GM23338 (cell line): ENCODE data around the gene BCR. TPM values are rescaled to one million over a fixed set of nuclear protein-coding genes. Genes with fewer than 3 reads are reported as not detected.

ENCODE experiments used
- CTCF ChIP-seq, 2 experiments: fragments of 200-600 bp in 1 of 2; sonication (generic) in 1 of 2; conservative IDR thresholded peaks; 2 replicates each; pipeline versions ENCODE4 v1.5.1 to v1.6.1; 2016 to 2017; ENCODE audit warnings: antibody characterized with exemption in 2 of 2, low read depth in 2 of 2, mild to moderate bottlenecking in 2 of 2, moderate library complexity in 1 of 2
- EZH2 ChIP-seq: fragments of 200-600 bp; sonication (generic); IDR thresholded peaks from one replicate; pipeline ENCODE4 v1.8.0; 2017; ENCODE audit warnings: antibody characterized with exemption, mild to moderate bottlenecking, low read depth; ENCODE audit not compliant: unreplicated experiment
- EZH2phosphoT487 ChIP-seq: fragments of 200-600 bp; sonication (generic); IDR thresholded peaks from one replicate; pipeline ENCODE4 v1.8.1; 2018; ENCODE audit warnings: antibody characterized with exemption; ENCODE audit not compliant: unreplicated experiment
- JUNB ChIP-seq: IDR thresholded peaks from one replicate; pipeline ENCODE4 v1.6.1; 2016; ENCODE audit warnings: antibody characterized with exemption; ENCODE audit not compliant: unreplicated experiment
- NANOG ChIP-seq: IDR thresholded peaks from 2 replicates; pipeline ENCODE4 v1.6.1; 2016; ENCODE audit warnings: antibody characterized with exemption, borderline replicate concordance
- POLR2AphosphoS5 ChIP-seq: IDR thresholded peaks from 2 replicates; pipeline ENCODE4 v1.6.1; 2016; ENCODE audit warnings: antibody characterized with exemption, low read depth
- ZNF114 ChIP-seq: fragments of 250-450 bp; sonication (Bioruptor Pico); IDR thresholded peaks from 2 replicates; pipeline ENCODE4 v1.5.0; 2020; ENCODE audit warnings: mild to moderate bottlenecking, moderate library complexity
- ZNF331 ChIP-seq: fragments of 250-450 bp; sonication (Bioruptor Pico); IDR thresholded peaks from 2 replicates; pipeline ENCODE4 v1.5.0; 2020; ENCODE audit warnings: low read depth, mild to moderate bottlenecking, moderate library complexity
- ZNF462 ChIP-seq: fragments of 250-450 bp; sonication (Bioruptor Pico); IDR thresholded peaks from 2 replicates; pipeline ENCODE4 v1.5.0; 2020; ENCODE audit warnings: mild to moderate bottlenecking, moderate library complexity
- polyA plus RNA-seq: library from polyadenylated mRNA; unstranded; fragments of >200 nt; fragmentation: Nextera tagmentation; extraction: Ambion mirVana; gene quantifications from 2 replicates; pipeline ENCODE4 v1.2.1, GENCODE V29; 2016
- total RNA-seq: library from RNA; depleted of rRNA; stranded (reverse); fragments of >200 nt; shearing (Covaris generic); gene quantifications from 2 replicates; pipeline ENCODE4 v1.2.3, GENCODE V29; 2014
- TF ChIP-seq, protein P1 (sequence below): IDR thresholded peaks from 2 replicates; pipeline ENCODE4 v1.6.1; 2016; ENCODE audit warnings: antibody characterized with exemption

BCR gene
- total and polyA plus RNA-seq, 2 experiments from 2014 or later, result 17.7 to 121 TPM

DNA sequence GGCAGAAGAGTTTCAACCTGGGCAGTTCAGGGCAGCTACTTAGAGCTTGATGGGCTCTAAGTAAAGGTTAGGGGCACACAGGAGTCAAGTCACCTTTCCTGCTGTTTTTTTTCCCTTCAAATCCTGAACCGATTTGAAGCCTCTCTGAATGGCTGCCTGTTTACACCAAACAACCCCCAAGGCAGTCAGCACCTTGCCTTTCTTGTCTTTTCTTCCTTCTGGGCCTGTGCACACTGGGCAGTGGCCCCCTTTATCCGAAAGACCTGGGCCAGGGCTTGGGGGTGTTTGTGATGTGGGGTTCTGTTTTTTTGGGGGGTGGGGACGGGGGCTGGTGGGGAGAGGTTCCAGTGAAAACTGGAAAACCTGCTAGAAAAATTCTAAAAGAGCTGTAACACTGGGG, 42.8 kb upstream of the BCR start (continued):
- TF ChIP-seq ZNF462 (CRISPR knock-in tag) (no peak), JUNB (no peak), EZH2phosphoT487 (no peak), ZNF331 (CRISPR knock-in tag) (no peak), NANOG (no peak), EZH2 (no peak), ZNF114 (CRISPR knock-in tag) (no peak), POLR2AphosphoS5 (no peak), CTCF (conservative IDR thresholded peaks at IDR 0.05; ENCODE audit: low read depth in 2 of 2) (no peak)
- TF ChIP-seq, protein P1, sequence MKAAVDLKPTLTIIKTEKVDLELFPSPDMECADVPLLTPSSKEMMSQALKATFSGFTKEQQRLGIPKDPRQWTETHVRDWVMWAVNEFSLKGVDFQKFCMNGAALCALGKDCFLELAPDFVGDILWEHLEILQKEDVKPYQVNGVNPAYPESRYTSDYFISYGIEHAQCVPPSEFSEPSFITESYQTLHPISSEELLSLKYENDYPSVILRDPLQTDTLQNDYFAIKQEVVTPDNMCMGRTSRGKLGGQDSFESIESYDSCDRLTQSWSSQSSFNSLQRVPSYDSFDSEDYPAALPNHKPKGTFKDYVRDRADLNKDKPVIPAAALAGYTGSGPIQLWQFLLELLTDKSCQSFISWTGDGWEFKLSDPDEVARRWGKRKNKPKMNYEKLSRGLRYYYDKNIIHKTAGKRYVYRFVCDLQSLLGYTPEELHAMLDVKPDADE, result no peak
